GM18505 (cell line): ENCODE measurements around the gene SMPD2.

Experiments
- ATAC-seq: cut with Tn5 transposase; IDR thresholded peaks from one replicate; pipeline ENCODE4 v1.9.1; 2021; ENCODE audit not compliant: unreplicated experiment
- POLR2A ChIP-seq: IDR thresholded peaks from 4 replicates; pipeline ENCODE4 v1.6.1; 2011; ENCODE audit warnings: borderline replicate concordance; ENCODE audit not compliant: insufficient read depth, insufficient read length; ENCODE audit errors: extremely low read depth

Gene SMPD2

DNA sequence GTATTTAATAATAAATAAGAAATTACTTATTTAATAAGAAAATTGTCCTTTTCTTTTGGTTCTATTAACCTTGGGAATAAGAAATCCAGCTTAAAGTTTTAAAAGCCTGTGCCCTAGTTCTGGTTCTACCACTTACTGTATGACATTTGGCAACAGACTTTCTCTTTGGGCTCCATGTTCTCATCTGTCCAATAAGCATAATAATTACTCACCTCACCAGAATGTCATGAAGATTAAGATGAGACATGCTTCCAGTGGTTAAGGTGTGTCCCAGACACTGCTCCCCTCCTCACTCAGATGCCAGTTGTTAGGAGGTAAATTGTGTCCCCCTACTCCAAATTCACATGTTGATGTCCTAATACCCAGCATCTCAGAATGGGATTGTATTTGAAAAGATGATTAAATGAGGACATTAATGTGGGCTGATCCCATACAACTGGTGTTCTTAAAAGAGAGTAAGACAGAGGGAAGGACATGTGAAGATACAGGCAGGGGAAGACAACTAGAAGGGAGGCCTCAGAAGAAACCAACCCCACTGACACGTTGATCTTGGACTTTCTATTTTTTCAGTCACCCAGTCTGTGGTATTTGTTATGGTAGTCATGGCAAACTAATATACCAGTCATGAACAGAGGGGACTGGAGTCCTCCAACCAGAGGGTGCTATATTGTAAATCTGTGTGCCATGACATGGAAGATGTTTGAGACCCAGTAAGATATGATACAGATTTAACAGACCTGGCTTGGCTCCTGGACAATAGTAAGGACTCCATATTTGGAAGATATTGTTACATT is 21.4 kb downstream of the SMPD2 start:
- no peak for TF ChIP-seq POLR2A
- no peak for ATAC-seq

DNA sequence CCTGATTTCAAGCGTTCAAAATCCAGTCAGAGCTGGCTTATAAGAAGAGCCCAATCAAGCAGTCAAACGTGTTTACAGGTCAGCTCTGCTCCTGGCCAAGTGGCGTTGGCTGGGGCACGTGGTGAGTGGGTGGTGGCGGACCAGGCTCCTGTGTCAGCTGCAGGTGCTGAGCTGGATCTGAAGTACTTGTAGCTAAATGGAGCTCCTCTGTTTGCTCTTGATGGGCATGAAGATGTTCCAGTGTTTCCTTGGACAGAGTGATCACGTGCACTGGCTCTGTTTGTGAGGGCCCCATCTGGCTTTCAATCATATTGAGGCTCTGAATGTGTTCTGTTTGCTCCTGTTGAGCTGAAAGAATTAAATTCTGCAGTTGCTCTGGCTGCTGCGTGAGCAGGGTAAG is 25.2 kb downstream of the SMPD2 start:
- ATAC-seq: no peak
- no peak for TF ChIP-seq POLR2A

DNA sequence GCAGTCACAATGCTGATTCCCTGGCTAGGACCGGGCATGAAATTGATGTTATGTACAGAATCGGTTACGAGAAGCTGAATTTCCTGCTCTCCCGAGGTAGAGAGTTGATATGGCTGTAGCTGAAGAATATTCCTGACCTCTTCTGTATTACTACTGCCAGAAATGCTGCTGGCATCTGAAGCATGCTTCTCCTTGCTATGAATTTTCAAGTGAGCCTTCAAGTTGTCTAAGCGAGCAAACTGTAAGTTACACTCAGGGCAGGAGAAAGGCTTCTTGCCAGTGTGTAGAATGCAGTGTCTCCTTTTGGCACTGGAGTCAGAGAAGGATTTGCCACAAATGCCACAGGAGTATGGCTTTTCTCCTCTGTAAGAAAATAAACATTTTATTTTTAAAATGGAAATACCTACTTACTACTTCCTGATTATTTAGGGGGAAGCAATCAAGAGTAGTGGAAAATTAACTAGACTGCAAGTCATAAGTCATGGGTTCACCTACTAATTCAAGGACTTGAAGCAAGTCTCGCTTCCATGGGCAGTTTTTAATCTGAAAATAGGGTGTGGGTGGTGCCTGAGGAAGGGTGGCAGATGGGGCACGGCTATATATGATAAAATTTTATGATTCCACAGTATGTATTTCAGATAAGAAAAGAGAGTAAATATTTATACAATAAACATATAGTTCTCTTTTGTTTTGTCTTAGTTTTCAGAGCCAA is 25.8 kb downstream of the SMPD2 start:
- TF ChIP-seq POLR2A: no peak
- ATAC-seq: no peak

GRCh38 chr6:109467696-109468095 is 27.2 kb downstream of the SMPD2 start:
- no peak for TF ChIP-seq POLR2A

GRCh38 chr6:109469591-109470189 is 29.2 kb downstream of the SMPD2 start:
- no peak for TF ChIP-seq POLR2A
- ATAC-seq: no peak

More at GRCh38 chr6:109467696-109468095, 27.2 kb downstream of the SMPD2 start:
- no peak for ATAC-seq

- ATAC-seq: no peak
- no peak for TF ChIP-seq POLR2A
Observed at GRCh38 chr6:109471105-109471810, 30.7 kb downstream of the SMPD2 start.

DNA sequence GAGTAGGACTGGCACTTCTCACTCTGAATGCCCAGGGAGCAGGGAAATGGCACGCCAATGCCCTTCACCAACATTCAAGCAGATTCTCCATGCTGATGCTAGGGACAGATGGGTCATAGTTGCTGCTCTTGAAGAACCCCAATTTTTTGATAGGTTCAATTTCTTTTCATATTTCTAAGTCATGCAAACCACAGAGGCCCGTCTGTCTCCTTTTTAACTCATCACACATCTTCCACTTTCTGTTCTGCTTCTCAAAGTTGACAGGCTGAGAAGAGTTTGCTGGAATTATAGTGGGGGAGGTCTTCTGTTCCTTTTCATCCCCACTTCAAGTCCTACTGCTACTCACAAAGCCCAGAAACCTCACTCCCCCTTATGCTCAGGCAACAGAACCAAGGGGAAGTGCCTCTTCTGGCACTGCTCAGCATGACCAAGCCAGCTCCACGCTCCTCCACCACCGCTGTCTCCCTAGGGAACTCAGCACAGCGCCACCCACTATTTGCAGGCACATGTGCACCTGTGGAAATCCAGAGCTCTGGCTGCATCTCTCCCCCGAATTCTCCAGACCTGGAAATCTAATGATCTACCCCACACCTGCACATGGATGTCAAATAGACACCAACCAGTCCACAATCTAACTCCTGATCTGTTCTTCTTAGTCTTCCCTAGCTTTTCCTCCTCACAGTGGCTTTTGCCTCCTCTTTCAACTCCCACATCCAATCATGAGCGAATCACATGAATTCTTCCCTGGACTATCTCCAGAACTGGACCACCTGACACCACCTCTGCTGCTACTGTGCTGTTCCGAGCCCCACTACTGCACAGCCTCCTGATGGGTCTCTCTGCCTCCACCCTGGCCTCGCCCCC is 31.8 kb downstream of the SMPD2 start:
- ATAC-seq: peak; percentile 57
- TF ChIP-seq POLR2A: no peak

DNA sequence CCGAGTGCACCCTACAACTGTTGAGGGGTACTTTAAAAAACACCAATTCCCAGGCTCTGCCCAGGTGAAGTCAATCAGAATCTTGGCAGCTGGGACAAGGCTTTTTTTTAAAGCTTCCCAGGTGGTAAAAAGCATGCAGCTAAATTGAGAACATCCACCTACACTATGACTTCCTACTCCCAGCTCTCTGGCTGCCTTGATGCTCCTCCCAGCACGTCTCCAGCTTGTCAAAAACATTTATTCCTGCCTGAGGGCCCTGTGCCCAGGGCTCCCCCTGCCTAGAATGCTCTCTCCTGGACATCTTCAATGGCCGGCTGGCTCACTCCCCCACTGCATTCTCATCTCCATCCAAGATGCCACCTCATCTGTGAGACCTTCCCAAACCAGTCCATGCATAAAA is 32.6 kb downstream of the SMPD2 start:
- no peak for ATAC-seq
- TF ChIP-seq POLR2A: no peak

DNA sequence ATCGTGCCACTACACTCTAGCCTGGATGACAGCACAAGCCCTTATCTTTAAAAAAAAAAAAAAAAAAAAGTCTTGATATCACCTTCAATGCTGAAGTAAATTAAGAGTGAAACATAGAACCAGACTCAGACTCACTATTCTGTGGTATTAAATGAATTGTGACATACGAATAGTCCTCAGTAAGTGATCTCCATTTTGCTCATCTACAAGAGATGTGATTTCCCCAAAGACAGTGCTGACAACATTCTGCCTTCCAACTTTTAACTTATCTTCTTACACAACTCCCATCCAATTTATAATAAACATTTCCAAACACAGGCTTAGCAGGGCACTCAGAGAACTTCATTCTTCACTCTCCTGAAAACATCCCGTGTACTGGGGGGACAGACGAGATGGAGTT is 34.5 kb downstream of the SMPD2 start:
- ATAC-seq: no peak
- no peak for TF ChIP-seq POLR2A

- no peak for TF ChIP-seq POLR2A
- ATAC-seq: no peak
Observed at GRCh38 chr6:109475625-109476024, 35.1 kb downstream of the SMPD2 start.

GRCh38 chr6:109477184-109477583 is 36.7 kb downstream of the SMPD2 start:
- ATAC-seq: no peak
- no peak for TF ChIP-seq POLR2A

DNA sequence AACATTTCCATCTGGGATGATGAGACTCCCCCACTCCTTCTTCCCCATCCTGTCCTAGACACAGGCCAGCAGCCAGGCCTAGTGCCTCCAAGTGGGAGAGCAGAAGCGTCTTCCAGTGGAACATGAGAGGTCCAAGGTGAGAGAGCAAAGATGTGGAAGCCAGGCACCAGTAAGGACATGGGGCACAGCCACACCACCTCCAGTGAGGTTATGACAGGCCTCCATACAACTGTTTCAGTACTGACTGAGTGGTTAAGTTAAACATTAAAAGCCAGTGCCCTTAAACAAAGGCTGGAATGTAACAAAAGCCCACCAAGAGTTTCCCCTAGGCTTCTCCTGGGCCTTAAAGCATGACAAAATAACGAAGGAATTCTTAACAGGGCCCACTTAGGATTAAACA is 37.2 kb downstream of the SMPD2 start:
- ATAC-seq: no peak

More for the DNA sequence above, 37.2 kb downstream of the SMPD2 start:
- TF ChIP-seq POLR2A: no peak
